HepG2 (cell line): ENCODE results near the gene PAM16.

ENCODE experiments used
- AKNA ChIP-seq: sonication (generic); formaldehyde crosslinking; IDR thresholded peaks from 2 replicates; pipeline ENCODE4 v1.4.0; 2020; ENCODE audit warnings: missing genetic modification reagents, borderline replicate concordance
- CTCF ChIP-seq: sonication (generic); formaldehyde crosslinking; IDR thresholded peaks from 2 replicates; pipeline ENCODE4 v1.5.0; 2020; ENCODE audit warnings: mild to moderate bottlenecking, missing genetic modification reagents, moderate library complexity
- E2F1 ChIP-seq: sonication (generic); formaldehyde crosslinking; IDR thresholded peaks from 2 replicates; pipeline ENCODE4 v1.5.0; 2020; ENCODE audit warnings: missing genetic modification reagents
- FOXA1 ChIP-seq, 2 experiments: fragments of 450-650 bp in 1 of 2; sonication (generic) in 1 of 2; formaldehyde crosslinking in 1 of 2; IDR thresholded peaks; 2 replicates each; pipeline versions ENCODE4 v1.4.0 to v1.6.1; 2016 to 2020; ENCODE audit warnings: missing genetic modification reagents in 1 of 2
- FOXJ3 ChIP-seq: sonication (generic); formaldehyde crosslinking; IDR thresholded peaks from 2 replicates; pipeline ENCODE4 v1.4.0; 2020; ENCODE audit warnings: missing genetic modification reagents, mild to moderate bottlenecking, borderline replicate concordance
- NPAS2 ChIP-seq: sonication (generic); formaldehyde crosslinking; IDR thresholded peaks from 2 replicates; pipeline ENCODE4 v1.8.0; 2022; ENCODE audit warnings: mild to moderate bottlenecking, missing genetic modification reagents, borderline replicate concordance
- POLR2G ChIP-seq: fragments of 200-400 bp; formaldehyde crosslinking; IDR thresholded peaks from 2 replicates; pipeline ENCODE4 v1.6.1; 2018; ENCODE audit warnings: mild to moderate bottlenecking, low read depth, low read length, moderate library complexity
- SMAD9 ChIP-seq: sonication (generic); formaldehyde crosslinking; IDR thresholded peaks from 2 replicates; pipeline ENCODE4 v1.5.1; 2020; ENCODE audit warnings: mild to moderate bottlenecking, missing genetic modification reagents
- TAF1 ChIP-seq: sonication (generic); formaldehyde crosslinking; IDR thresholded peaks from 2 replicates; pipeline ENCODE4 v1.4.0; 2020; ENCODE audit warnings: missing genetic modification reagents
- YY1 ChIP-seq: IDR thresholded peaks from 2 replicates; pipeline ENCODE4 v1.6.1; 2011; ENCODE audit warnings: low read length, low read depth, moderate library complexity, mild to moderate bottlenecking; ENCODE audit not compliant: insufficient read depth, insufficient replicate concordance
- ZNF552 ChIP-seq: sonication (generic); formaldehyde crosslinking; IDR thresholded peaks from 2 replicates; pipeline ENCODE4 v1.9.0; 2022; ENCODE audit warnings: missing genetic modification reagents, mild to moderate bottlenecking, borderline replicate concordance
- ZNF605 ChIP-seq: sonication (generic); formaldehyde crosslinking; IDR thresholded peaks from 2 replicates; pipeline ENCODE4 v1.8.0; 2022; ENCODE audit warnings: mild to moderate bottlenecking, missing genetic modification reagents
- ZNF850 ChIP-seq: sonication (generic); formaldehyde crosslinking; conservative IDR thresholded peaks from 2 replicates; pipeline ENCODE4 v1.9.0; 2021; ENCODE audit warnings: mild to moderate bottlenecking, missing genetic modification reagents
- ZNF883 ChIP-seq: sonication (generic); formaldehyde crosslinking; IDR thresholded peaks from 2 replicates; pipeline ENCODE4 v1.5.1; 2020; ENCODE audit warnings: mild to moderate bottlenecking, missing genetic modification reagents; ENCODE audit errors: not compliant biosample characterization

- no peak for TF ChIP-seq ZNF883 (CRISPR knock-in tag)
- no peak for TF ChIP-seq SMAD9 (CRISPR knock-in tag)
- TF ChIP-seq POLR2G, result no peak
- TF ChIP-seq YY1, result no peak
- TF ChIP-seq FOXA1 (IDR thresholded peaks at IDR 0.05), result no peak
- no peak for TF ChIP-seq FOXA1 (CRISPR knock-in tag; IDR thresholded peaks at IDR 0.05)
- TF ChIP-seq E2F1, result no peak
- no peak for TF ChIP-seq TAF1 (CRISPR knock-in tag)
- TF ChIP-seq FOXJ3 (CRISPR knock-in tag), result no peak
- TF ChIP-seq ZNF552 (CRISPR knock-in tag), result no peak
- TF ChIP-seq CTCF (CRISPR knock-in tag), result no peak
- TF ChIP-seq ZNF850, result no peak
- TF ChIP-seq ZNF605 (CRISPR knock-in tag), result no peak
- TF ChIP-seq NPAS2 (CRISPR knock-in tag), result no peak
- TF ChIP-seq AKNA (CRISPR knock-in tag), result no peak
Observed at GRCh38 chr16:4320571-4321137, 30.5 kb downstream of the PAM16 start.
